ENCODE data around the gene DLST.

DNA sequence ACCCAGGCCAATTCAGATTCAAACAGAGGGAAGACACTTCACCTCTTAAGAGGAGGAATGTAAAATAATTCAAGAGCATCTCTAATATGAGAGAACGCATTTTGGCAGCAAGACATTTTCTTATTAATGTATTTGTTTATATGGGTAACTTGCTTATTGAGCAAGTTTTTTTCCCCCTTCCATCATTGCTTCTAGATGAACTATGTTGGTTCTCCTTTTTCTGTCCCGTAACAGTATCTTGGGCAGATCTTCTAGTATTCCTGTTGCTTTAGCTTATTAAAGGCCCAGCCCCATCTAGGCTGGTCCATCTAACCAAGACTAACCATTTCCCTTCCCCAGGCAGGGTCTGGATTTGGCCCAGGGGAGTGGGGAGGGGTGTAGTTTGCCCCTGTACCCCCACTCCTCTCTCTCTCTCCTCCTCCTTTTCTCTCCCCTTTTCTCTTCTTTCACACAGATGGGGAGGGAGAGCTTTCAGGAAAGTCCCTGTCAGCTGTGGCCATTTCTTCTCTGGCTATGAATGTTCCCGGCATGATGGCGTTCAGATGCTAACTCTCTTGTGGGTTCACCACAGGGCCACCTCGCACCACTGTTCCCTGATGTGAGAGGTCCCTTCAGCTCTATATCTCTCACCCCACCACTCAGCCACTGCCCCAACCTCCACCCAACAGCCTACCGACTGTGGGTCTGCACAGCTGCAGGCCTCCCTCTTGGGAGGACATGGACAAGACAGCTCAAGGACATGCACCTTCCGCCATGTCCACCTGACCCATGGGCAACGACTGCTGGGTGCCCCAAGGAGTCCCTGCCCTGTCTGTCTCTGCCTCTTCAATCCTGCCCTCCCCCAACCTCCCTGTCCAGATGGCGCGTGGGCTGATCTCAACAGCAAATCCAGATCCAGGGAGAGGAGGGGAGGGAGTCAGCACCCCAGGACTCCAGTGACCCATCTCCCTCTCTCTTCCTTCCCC is 57.1 kb downstream of the DLST start:
- TF ChIP-seq, protein P1, sequence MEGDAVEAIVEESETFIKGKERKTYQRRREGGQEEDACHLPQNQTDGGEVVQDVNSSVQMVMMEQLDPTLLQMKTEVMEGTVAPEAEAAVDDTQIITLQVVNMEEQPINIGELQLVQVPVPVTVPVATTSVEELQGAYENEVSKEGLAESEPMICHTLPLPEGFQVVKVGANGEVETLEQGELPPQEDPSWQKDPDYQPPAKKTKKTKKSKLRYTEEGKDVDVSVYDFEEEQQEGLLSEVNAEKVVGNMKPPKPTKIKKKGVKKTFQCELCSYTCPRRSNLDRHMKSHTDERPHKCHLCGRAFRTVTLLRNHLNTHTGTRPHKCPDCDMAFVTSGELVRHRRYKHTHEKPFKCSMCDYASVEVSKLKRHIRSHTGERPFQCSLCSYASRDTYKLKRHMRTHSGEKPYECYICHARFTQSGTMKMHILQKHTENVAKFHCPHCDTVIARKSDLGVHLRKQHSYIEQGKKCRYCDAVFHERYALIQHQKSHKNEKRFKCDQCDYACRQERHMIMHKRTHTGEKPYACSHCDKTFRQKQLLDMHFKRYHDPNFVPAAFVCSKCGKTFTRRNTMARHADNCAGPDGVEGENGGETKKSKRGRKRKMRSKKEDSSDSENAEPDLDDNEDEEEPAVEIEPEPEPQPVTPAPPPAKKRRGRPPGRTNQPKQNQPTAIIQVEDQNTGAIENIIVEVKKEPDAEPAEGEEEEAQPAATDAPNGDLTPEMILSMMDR (IDR thresholded peaks at IDR 0.05): no peak
- TF ChIP-seq POLR2A (IDR thresholded peaks at IDR 0.05) (no peak), EP300 (IDR thresholded peaks at IDR 0.05) (no peak)
